PC-3 (cell line): ENCODE measurements around the gene PRSS16. TPM values are rescaled to one million over a fixed set of nuclear protein-coding genes. Genes with fewer than 3 reads are reported as not detected.

Experiments used
- ATAC-seq: fragments of 200-7000 bp; cut with Tn5 transposase; 2 replicates; pipeline ENCODE4 v1.9.1; 2020; ENCODE audit warnings: mild to moderate bottlenecking, moderate library complexity
- BruUV-seq: library from RNA; stranded (reverse); fragments of 400-500 nt; replicated peaks from 2 replicates; lab custom pipeline; 2021; lab: Mats Ljungman, UMichigan
- CTCF ChIA-PET: fragments of 300-600 bp; sonication (Branson Sonifier 250); formaldehyde crosslinking; loops from one replicate; lab custom pipeline; 2022; ENCODE audit warnings: antibody characterized with exemption; lab: Charles Lee
- POLR2A ChIA-PET: fragments of 300-600 bp; sonication (Branson Sonifier 250); formaldehyde crosslinking; loops from one replicate; lab custom pipeline; 2022; ENCODE audit warnings: antibody characterized with exemption; ENCODE audit not compliant: unreplicated experiment; lab: Charles Lee
- DNase-seq: peaks from one replicate; pipeline ENCODE4 v3.0.0-alpha.2; 2015
- H2AFZ ChIP-seq: fragments of 300-600 bp; sonication (generic); 2 replicates; pipeline ENCODE4 v1.6.0; 2016; ENCODE audit warnings: antibody characterized with exemption, low read length
- H3F3A ChIP-seq: fragments of 300-600 bp; sonication (generic); one replicate; pipeline ENCODE4 v1.6.0; 2017; ENCODE audit warnings: antibody characterized with exemption, low read length, control low read depth, mild to moderate bottlenecking; ENCODE audit not compliant: unreplicated experiment
- H3K27ac ChIP-seq: fragments of 300-600 bp; sonication (generic); 2 replicates; pipeline ENCODE4 v1.5.1; 2016; ENCODE audit warnings: mild to moderate bottlenecking, low read length
- H3K27me3 ChIP-seq: fragments of 300-600 bp; sonication (generic); 2 replicates; pipeline ENCODE4 v1.6.1; 2016; ENCODE audit warnings: low read length, mixed read lengths
- H3K36me3 ChIP-seq: fragments of 300-600 bp; sonication (generic); 2 replicates; pipeline ENCODE4 v1.6.1; 2016; ENCODE audit warnings: low read depth, mixed run types, low read length, mixed read lengths
- H3K4me1 ChIP-seq: fragments of 300-600 bp; sonication (generic); 2 replicates; pipeline ENCODE4 v1.5.1; 2016; ENCODE audit warnings: low read length; ENCODE audit not compliant: insufficient read depth
- H3K4me2 ChIP-seq: fragments of 300-600 bp; sonication (generic); 2 replicates; pipeline ENCODE4 v1.6.0; 2016; ENCODE audit warnings: low read length
- H3K4me3 ChIP-seq: fragments of 300-600 bp; sonication (generic); 2 replicates; pipeline ENCODE4 v1.5.1; 2016; ENCODE audit warnings: mild to moderate bottlenecking, low read length, mixed read lengths
- H3K79me2 ChIP-seq: fragments of 300-600 bp; sonication (generic); 2 replicates; pipeline ENCODE4 v1.6.1; 2017; ENCODE audit warnings: low read length, mixed read lengths
- H3K9ac ChIP-seq: fragments of 300-600 bp; sonication (generic); 2 replicates; pipeline ENCODE4 v1.6.0; 2016; ENCODE audit warnings: mild to moderate bottlenecking, low read length
- H3K9me2 ChIP-seq: fragments of 300-600 bp; sonication (generic); replicated peaks from 2 replicates; pipeline ENCODE4 v1.6.1; 2016; ENCODE audit warnings: mixed run types, low read length, mixed read lengths
- H3K9me3 ChIP-seq: fragments of 300-600 bp; sonication (generic); 2 replicates; pipeline ENCODE4 v1.6.1; 2016; ENCODE audit warnings: low read length, mixed read lengths
- H4K20me1 ChIP-seq: fragments of 300-600 bp; sonication (generic); 2 replicates; pipeline ENCODE4 v1.6.1; 2016; ENCODE audit warnings: low read length, mixed read lengths
- EZH2 ChIP-seq: fragments of 300-600 bp; sonication (generic); IDR thresholded peaks from one replicate; pipeline ENCODE4 v1.6.1; 2017; ENCODE audit warnings: antibody characterized with exemption, mild to moderate bottlenecking, low read length; ENCODE audit not compliant: unreplicated experiment
- EZH2phosphoT487 ChIP-seq: fragments of 300-600 bp; sonication (generic); IDR thresholded peaks from 2 replicates; pipeline ENCODE4 v1.6.1; 2018; ENCODE audit warnings: mild to moderate bottlenecking, antibody characterized with exemption, low read length, borderline replicate concordance
- intact Hi-C: fragments of 100-400 bp; cut with micrococcal nuclease; formaldehyde crosslinking; loops from 2 replicates; pipeline ENCODE4 v1.9.0; 2023
- total RNA-seq: library from RNA; depleted of rRNA; stranded (reverse); fragments of >200 nt; gene quantifications from 2 replicates; pipeline ENCODE4 v1.2.3, GENCODE V29; 2014
- TF ChIP-seq, protein P1 (sequence below): fragments of 300-600 bp; sonication (generic); conservative IDR thresholded peaks from 2 replicates; pipeline ENCODE4 v1.5.1; 2017; ENCODE audit warnings: antibody characterized with exemption, low read depth, mild to moderate bottlenecking, low read length

PRSS16 gene
- total RNA-seq, 1 experiment from 2014 or later, result 7.3 TPM

DNA sequence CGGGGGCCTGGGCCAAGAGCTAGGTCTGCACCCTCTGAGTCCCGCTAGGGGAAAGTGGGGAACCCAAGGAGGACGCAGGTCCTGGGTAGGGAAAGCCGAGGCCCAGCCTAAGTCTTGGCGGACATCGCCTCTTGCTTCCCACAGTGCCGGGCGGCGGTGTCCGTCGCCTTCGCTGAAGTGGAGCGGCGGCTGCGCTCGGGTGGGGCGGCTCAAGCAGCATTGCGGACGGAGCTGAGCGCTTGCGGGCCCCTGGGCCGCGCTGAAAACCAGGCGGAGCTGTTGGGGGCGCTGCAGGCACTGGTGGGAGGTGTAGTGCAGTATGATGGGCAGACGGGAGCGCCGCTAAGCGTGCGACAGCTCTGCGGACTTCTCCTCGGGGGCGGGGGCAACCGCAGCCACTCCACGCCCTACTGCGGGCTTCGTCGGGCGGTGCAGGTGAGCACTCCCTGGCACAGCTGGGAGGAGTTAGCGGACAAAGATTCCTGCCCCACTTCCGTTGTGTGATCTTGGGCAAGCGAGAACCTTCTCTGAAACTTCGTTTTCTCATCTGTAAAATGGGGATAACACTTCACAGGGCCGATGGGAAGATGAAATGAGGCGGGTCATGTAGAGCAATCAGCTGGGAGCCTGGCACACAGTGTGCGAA is 4.2 kb downstream of the PRSS16 start:
- POLR2A ChIA-PET, result interaction anchor here (0.6 to 1.8 kb wide), 12 partner anchors 9 to 1488 kb away, joined by 3 to 9 read pairs (median 4); a partner anchor contains a TSS
- intact Hi-C loops, result loop anchor here (1.0 kb wide), 1 partner anchor 15 kb away; no protein-coding TSS in a partner anchor
- no peaks in the 10 kb centered on the region for H3K79me2 ChIP-seq
- H2AFZ ChIP-seq, result peak overlapping the region; percentile 92
- DNase-seq, result peak; percentile 92
- peak; percentile 88 for ATAC-seq
- BruUV-seq, result no TSS peak
- H3K4me3 ChIP-seq, result peak overlapping the region; percentile 98
- H3K9me2 ChIP-seq, result no peaks in the 10 kb centered on the region
- H3K4me2 ChIP-seq, result peak overlapping the region; percentile 86
- TF ChIP-seq EZH2phosphoT487, result no peak
- TF ChIP-seq, protein P1, sequence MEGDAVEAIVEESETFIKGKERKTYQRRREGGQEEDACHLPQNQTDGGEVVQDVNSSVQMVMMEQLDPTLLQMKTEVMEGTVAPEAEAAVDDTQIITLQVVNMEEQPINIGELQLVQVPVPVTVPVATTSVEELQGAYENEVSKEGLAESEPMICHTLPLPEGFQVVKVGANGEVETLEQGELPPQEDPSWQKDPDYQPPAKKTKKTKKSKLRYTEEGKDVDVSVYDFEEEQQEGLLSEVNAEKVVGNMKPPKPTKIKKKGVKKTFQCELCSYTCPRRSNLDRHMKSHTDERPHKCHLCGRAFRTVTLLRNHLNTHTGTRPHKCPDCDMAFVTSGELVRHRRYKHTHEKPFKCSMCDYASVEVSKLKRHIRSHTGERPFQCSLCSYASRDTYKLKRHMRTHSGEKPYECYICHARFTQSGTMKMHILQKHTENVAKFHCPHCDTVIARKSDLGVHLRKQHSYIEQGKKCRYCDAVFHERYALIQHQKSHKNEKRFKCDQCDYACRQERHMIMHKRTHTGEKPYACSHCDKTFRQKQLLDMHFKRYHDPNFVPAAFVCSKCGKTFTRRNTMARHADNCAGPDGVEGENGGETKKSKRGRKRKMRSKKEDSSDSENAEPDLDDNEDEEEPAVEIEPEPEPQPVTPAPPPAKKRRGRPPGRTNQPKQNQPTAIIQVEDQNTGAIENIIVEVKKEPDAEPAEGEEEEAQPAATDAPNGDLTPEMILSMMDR, result peak; percentile 70
- no peaks in the 10 kb centered on the region for H3K36me3 ChIP-seq
- no peaks in the 10 kb centered on the region for H3K27me3 ChIP-seq
- peak overlapping the region; percentile 43 for H3K27ac ChIP-seq
- H3F3A ChIP-seq, result no peaks in the 10 kb centered on the region
- H3K4me1 ChIP-seq, result peaks cover 9% of the 10 kb centered on the region; the same call in 1 of the 2 replicates
- no peaks in the 10 kb centered on the region for H4K20me1 ChIP-seq
- H3K9ac ChIP-seq, result peak overlapping the region; percentile 70
- H3K9me3 ChIP-seq, result no peaks in the 10 kb centered on the region
- CTCF ChIA-PET, result interaction anchor here (0.6 to 1.4 kb wide), 4 partner anchors 44 to 501 kb away, joined by 3 to 10 read pairs (median 4); no protein-coding TSS in a partner anchor

DNA sequence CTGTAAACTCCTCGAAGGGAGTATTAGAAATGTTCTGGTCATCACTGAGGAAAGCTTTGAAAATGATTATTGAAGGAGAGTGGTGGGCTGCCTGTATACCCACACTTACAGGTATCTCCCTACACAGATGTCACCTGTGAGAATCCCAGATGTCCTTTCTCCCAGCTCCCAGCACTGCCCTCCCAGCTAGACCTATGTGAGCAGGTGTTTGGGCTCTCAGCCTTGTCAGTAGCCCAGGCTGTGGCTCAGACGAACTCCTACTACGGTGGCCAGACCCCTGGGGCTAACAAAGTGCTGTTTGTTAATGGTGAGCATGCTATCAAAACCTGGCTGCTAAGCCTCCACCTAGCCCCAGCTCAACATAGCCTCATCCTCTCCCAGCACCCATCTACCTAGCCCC is 7.1 kb downstream of the PRSS16 start:
- Histone ChIP-seq H3F3A (no peaks in the 10 kb centered on the region), H2AFZ (no peak overlapping the region), H4K20me1 (no peaks in the 10 kb centered on the region), H3K36me3 (no peaks in the 10 kb centered on the region), H3K4me1 (peaks cover 9% of the 10 kb centered on the region; the same call in 1 of the 2 replicates), H3K9me2 (no peaks in the 10 kb centered on the region), H3K27me3 (no peaks in the 10 kb centered on the region), H3K4me3 (no peak overlapping the region), H3K79me2 (no peaks in the 10 kb centered on the region), H3K9ac (no peak overlapping the region), H3K27ac (no peak overlapping the region), H3K4me2 (no peak overlapping the region), H3K9me3 (no peaks in the 10 kb centered on the region)
- ChIA-PET POLR2A (no interaction called here), CTCF (no interaction called here)
- no peak for TF ChIP-seq EZH2phosphoT487
- TF ChIP-seq, protein P1, result no peak
- intact Hi-C loops, result no loop called here
- DNase-seq (no peak), ATAC-seq (no peak)
- no TSS peak for BruUV-seq

DNA sequence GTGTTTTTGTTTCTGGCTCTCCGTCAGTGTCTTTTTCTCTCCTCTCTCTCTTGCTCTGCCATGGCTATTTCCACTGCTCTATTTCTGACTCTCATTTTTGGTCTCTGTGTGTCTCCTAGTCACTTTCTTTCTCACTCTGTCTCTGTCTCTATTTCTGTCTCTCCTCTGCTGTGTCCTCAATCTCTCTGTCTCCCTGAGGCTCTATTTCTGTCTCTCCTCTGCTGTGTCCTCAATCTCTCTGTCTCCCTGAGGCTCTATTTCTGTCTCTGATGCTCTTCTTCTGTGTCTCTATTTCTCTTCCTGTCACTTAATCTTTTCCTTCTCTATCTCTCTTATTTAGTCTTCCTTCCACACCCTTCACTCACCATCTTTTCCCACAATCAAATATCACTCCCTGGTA is 8.4 kb downstream of the PRSS16 start:
- no peak for DNase-seq
- TF ChIP-seq EZH2phosphoT487, result no peak
- no peak for TF ChIP-seq EZH2
- TF ChIP-seq, protein P1, result no peak
- Histone ChIP-seq H3K9me3 (no peaks in the 10 kb centered on the region), H3K79me2 (no peaks in the 10 kb centered on the region), H3K4me3 (no peak overlapping the region), H3K27me3 (no peaks in the 10 kb centered on the region), H4K20me1 (no peaks in the 10 kb centered on the region), H3K9me2 (no peaks in the 10 kb centered on the region), H3K27ac (no peak overlapping the region), H2AFZ (no peak overlapping the region), H3K4me1 (peaks cover 5% of the 10 kb centered on the region; the same call in 1 of the 2 replicates), H3K4me2 (no peak overlapping the region), H3K36me3 (no peaks in the 10 kb centered on the region), H3F3A (no peaks in the 10 kb centered on the region), H3K9ac (no peak overlapping the region)
- CTCF ChIA-PET, result no interaction called here
- no peak for ATAC-seq
- BruUV-seq, result no TSS peak
- POLR2A ChIA-PET, result no interaction called here
- intact Hi-C loops, result no loop called here
